VCaP (cell line): ENCODE data around the gene RECQL.

Experiments
- H3K27ac ChIP-seq: fragments of 450-650 bp; 2 replicates; pipeline ENCODE4 v1.5.1; 2017
- TF ChIP-seq, protein P1 (sequence below): fragments of 450-650 bp; conservative IDR thresholded peaks from 2 replicates; pipeline ENCODE4 v1.5.1; 2017; ENCODE audit warnings: mild to moderate bottlenecking, moderate library complexity

Gene RECQL

DNA sequence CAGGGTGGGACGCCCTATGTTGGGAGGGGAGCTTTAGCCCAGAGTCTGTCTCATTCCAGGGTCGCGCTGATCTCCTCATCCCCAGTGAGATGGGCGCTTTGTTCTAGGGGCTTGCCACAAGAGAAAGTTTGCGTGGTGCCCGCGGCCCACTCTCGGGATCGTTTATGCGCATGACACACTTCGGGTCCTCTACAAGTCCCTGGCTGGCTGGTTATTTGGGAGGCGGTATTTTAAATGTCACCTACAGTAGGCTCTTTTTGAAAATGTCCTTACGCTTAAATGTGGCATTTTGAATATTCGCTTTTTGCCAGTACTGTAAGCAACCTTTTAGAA is 695 bp upstream of the RECQL start:
- H3K27ac ChIP-seq: peak overlapping the region; percentile 63
- TF ChIP-seq, protein P1, sequence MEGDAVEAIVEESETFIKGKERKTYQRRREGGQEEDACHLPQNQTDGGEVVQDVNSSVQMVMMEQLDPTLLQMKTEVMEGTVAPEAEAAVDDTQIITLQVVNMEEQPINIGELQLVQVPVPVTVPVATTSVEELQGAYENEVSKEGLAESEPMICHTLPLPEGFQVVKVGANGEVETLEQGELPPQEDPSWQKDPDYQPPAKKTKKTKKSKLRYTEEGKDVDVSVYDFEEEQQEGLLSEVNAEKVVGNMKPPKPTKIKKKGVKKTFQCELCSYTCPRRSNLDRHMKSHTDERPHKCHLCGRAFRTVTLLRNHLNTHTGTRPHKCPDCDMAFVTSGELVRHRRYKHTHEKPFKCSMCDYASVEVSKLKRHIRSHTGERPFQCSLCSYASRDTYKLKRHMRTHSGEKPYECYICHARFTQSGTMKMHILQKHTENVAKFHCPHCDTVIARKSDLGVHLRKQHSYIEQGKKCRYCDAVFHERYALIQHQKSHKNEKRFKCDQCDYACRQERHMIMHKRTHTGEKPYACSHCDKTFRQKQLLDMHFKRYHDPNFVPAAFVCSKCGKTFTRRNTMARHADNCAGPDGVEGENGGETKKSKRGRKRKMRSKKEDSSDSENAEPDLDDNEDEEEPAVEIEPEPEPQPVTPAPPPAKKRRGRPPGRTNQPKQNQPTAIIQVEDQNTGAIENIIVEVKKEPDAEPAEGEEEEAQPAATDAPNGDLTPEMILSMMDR: no peak

DNA sequence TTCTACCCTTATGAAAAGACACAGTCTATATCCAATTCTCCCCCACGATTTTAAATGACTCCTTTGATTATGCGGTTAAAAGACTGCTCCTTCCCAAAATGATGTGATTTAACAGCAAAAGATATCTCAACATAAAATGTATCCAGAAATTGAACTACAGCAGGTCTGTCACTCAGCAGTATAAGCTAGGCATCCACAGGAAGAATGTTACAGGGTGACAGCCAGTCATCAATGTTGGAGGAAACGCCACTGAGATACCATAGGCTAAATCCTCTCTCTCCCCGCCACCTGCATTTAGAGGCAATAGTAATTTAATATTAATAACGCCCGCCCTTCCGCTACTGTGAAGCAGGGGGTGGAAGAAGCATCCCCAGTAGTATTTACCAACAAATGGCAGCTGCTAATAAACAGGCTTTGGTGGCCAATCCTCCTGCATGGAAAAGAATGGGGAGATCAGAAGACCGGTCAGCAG is 613 bp downstream of the RECQL start:
- TF ChIP-seq, protein P1: no peak
- peak overlapping the region; percentile 63 for H3K27ac ChIP-seq

DNA sequence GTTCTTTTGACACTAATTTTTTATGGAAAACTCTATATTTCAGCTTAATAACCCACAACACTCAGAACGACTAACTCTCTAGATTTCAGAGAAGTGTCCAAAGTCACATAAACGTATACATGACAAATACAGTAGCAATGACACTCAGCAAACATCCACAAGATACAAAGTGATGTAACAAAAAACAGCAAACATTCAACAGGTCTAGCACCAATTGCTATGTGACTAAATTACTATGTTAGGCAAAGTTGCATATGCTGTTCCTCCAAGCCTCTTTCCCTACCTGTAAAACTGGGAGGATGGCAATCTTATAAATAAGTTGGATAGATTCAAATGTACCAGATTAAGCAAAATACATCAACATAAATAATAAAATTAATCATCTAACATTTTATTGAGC is 1.7 kb downstream of the RECQL start:
- TF ChIP-seq, protein P1: no peak
- H3K27ac ChIP-seq: no peak overlapping the region

DNA sequence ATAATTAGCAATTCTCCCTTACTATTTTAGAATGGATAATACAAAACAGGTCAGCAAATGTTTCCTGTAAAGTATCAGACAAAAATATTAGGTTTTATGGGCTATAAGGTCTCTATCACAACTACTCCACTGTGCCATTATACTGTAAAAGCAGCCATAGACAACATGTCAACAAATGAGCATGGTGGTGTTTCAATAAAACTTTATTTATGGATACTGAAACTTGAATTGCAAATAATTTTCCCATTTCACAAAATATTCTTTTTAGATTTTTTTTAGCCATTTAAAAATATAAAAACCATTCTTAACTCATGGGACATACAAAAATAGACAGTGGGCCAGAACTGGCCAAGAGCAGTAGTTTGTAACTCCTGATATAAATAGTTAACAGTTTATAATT is 15.4 kb downstream of the RECQL start:
- H3K27ac ChIP-seq: no peak overlapping the region
- TF ChIP-seq, protein P1: no peak

DNA sequence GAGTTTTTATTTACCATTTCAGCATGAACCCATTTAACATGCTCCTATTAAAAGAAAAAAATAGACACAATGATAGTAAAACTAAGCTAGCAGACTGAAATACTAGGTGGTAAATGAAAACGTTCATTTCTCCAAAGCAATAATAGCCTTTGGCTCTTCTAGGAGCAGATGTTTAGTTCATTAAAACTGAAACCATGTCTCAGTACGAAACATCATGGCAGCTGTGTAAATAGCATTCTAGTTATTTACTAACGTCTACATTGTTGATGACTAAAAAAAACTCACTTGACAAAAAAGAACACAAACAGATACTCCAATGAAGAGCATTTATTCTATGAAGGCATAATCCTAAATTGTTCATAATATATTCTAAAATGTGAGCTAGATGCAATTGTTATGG is 17.9 kb downstream of the RECQL start:
- TF ChIP-seq, protein P1: no peak

DNA sequence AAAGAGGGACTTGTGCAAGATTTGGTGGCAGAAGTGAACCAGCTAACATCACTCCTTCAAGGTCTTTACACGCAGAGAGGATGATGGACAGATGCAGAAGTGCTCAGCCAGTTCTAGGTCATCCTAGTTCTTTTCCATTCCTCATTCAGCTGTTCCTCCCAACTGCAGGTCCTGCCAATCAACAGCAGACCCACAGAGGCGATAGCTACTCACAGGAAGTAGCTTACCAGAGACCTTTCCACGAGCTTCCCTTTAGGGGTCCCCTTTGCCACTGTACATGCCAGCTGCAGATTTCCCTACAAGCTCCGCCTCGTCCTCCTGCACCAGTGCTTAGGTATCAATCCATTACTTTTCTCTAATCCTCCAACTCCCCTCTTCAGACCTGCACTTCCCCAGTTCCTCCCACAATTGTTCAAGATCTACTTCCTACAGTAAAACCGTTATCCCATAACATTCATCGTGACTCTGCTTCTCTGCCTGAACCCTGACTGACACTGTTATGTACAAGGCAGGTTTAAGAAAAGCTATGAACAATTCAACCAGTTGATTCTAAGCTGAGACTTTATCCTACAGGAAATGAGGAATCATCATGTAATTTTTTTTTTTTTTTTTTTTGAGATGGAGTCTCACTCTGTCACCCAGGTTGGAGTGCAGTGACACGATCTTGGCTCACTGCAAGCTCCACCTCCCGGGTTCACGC is 22.5 kb downstream of the RECQL start:
- TF ChIP-seq, protein P1: no peak
- H3K27ac ChIP-seq: no peak overlapping the region

More for the DNA sequence above, 17.9 kb downstream of the RECQL start:
- no peak overlapping the region for H3K27ac ChIP-seq

DNA sequence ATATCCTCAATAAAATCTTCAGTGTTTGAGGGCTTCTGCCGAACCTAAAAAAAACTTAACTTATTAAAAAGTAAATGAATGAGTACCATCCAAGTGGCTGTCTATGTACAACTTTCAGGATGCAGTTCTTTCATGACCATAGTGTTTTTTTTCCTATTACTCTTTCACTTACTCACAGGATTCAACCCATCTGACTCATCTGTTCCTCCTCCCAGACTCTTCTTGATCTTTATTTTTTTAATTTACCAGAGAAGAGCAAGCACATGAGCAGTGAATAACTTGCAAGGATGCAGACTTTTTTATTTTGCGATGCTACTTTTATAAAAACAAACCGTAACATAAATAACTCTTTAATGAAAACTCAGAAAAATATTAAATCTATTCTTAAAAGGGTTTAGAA is 24.5 kb downstream of the RECQL start:
- H3K27ac ChIP-seq: no peak overlapping the region
- TF ChIP-seq, protein P1: no peak
